A673 (cell line): Measurements from ENCODE around the gene NDUFS7.

Source experiments
- EZH2 ChIP-seq: fragments of 200-600 bp; sonication (generic); IDR thresholded peaks from 2 replicates; pipeline ENCODE4 v1.6.1; 2017; ENCODE audit warnings: borderline replicate concordance, low read depth, mild to moderate bottlenecking, mixed read lengths, antibody characterized with exemption, low read length; ENCODE audit not compliant: poor library complexity, severe bottlenecking
- TF ChIP-seq, protein P1 (sequence below): fragments of 300-800, 200-600 bp; sonication (generic); conservative IDR thresholded peaks from 2 replicates; pipeline ENCODE4 v1.5.1; 2017; ENCODE audit warnings: low read depth, mild to moderate bottlenecking, antibody characterized with exemption, low read length, moderate library complexity, mixed read lengths

- TF ChIP-seq, protein P1, sequence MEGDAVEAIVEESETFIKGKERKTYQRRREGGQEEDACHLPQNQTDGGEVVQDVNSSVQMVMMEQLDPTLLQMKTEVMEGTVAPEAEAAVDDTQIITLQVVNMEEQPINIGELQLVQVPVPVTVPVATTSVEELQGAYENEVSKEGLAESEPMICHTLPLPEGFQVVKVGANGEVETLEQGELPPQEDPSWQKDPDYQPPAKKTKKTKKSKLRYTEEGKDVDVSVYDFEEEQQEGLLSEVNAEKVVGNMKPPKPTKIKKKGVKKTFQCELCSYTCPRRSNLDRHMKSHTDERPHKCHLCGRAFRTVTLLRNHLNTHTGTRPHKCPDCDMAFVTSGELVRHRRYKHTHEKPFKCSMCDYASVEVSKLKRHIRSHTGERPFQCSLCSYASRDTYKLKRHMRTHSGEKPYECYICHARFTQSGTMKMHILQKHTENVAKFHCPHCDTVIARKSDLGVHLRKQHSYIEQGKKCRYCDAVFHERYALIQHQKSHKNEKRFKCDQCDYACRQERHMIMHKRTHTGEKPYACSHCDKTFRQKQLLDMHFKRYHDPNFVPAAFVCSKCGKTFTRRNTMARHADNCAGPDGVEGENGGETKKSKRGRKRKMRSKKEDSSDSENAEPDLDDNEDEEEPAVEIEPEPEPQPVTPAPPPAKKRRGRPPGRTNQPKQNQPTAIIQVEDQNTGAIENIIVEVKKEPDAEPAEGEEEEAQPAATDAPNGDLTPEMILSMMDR, result no peak
- no peak for TF ChIP-seq EZH2
These were observed 58.2 kb downstream of the NDUFS7 start for GRCh38 chr19:1441677-1442438.
